Stimulated activated CD8-positive, alpha-beta memory T cell treated with anti-CD3 and anti-CD28 coated beads, Interleukin-7, amount 100 ng/mL, for 48 hours (primary cell): ENCODE results near the gene CAND2.
"Not testable (repeated sequence)": the region's sequence is repeated elsewhere in the genome, so short reads cannot be mapped to it uniquely, and the experiment has no call there.

Experiments
- DNase-seq, 2 donors: peaks; one replicate each; pipeline ENCODE4 v3.0.0-alpha.2; 2020; ENCODE audit warnings: low read depth in 1 of 2; ENCODE audit errors: extremely low read depth in 1 of 2

The CAND2 gene

GRCh38 chr3:12828751-12829150, 32.3 kb downstream of the CAND2 start:
- DNase-seq, result no peak

GRCh38 chr3:12829404-12829803, 32.9 kb downstream of the CAND2 start:
- DNase-seq, result no peak

- no peak for DNase-seq
Measured at GRCh38 chr3:12829886-12830784, 33.7 kb downstream of the CAND2 start.

GRCh38 chr3:12830785-12831156, 34.3 kb downstream of the CAND2 start:
- DNase-seq, result no peak

GRCh38 chr3:12831301-12831866, 34.9 kb downstream of the CAND2 start:
- DNase-seq, result no peak

- DNase-seq, result no peak
Measured at GRCh38 chr3:12832350-12833221, 36.1 kb downstream of the CAND2 start.

- DNase-seq, result no peak
Measured at GRCh38 chr3:12833222-12834161, 37.0 kb downstream of the CAND2 start.

GRCh38 chr3:12835052-12835665, 38.7 kb downstream of the CAND2 start:
- DNase-seq, result no peak

- DNase-seq, result no peak
Measured at GRCh38 chr3:12837295-12837986, 41.0 kb downstream of the CAND2 start.

- DNase-seq, result no peak
Measured at GRCh38 chr3:12838179-12838965, 41.9 kb downstream of the CAND2 start.

- DNase-seq, result no peak
Measured at GRCh38 chr3:12839156-12839946, 42.9 kb downstream of the CAND2 start.

GRCh38 chr3:12840148-12840547, 43.7 kb downstream of the CAND2 start:
- not testable (repeated sequence) for DNase-seq

GRCh38 chr3:12840591-12841148, 44.2 kb downstream of the CAND2 start:
- DNase-seq, result no peak

- peak; percentile 55 to 73 for DNase-seq
Measured at GRCh38 chr3:12841149-12841969, 44.9 kb downstream of the CAND2 start, which contains the start of gene RPL32. Gene RPL32, minus strand, starts transcription at chr3:12841565. Its CDS starts 1,328 bp downstream, at chr3:12840237.

GRCh38 chr3:12841970-12842328, 45.5 kb downstream of the CAND2 start:
- no peak for DNase-seq

GRCh38 chr3:12842469-12842868, 46.0 kb downstream of the CAND2 start:
- no peak for DNase-seq

GRCh38 chr3:12845811-12846210, 49.3 kb downstream of the CAND2 start:
- DNase-seq, result no peak
